Right cardiac atrium (tissue), 5 donors: ENCODE measurements around the gene MED9. TPM values are rescaled to one million over a fixed set of nuclear protein-coding genes. Genes with fewer than 3 reads are reported as not detected.
A peak's percentile ranks its signal among the peaks of the same experiment; 100 is the strongest.
"Not testable (repeated sequence)": the region's sequence is repeated elsewhere in the genome, so short reads cannot be mapped to it uniquely, and the experiment has no call there.

Source experiments
- ATAC-seq, 2 donors: fragments of 200-7000 bp; cut with Tn5 transposase; one replicate each; pipeline versions ENCODE4 v1.8.0 to v1.9.1; 2020; ENCODE audit warnings: moderate library complexity in 2 of 2, mild to moderate bottlenecking in 1 of 2
- DNase-seq, 3 donors: peaks; one replicate each; pipeline ENCODE4 v3.0.0-alpha.2; 2020
- H3K27ac ChIP-seq: one replicate; pipeline ENCODE4 v1.5.1; 2013; ENCODE audit warnings: mild to moderate bottlenecking, low read length, control low read depth, moderate library complexity
- H3K27me3 ChIP-seq: one replicate; pipeline ENCODE4 v1.6.1; 2013; ENCODE audit not compliant: control insufficient read depth, insufficient read depth
- H3K4me1 ChIP-seq: one replicate; pipeline ENCODE4 v1.6.1; 2013; ENCODE audit warnings: low read length; ENCODE audit not compliant: control insufficient read depth, insufficient read depth
- H3K4me3 ChIP-seq: one replicate; pipeline ENCODE4 v1.5.1; 2013; ENCODE audit warnings: low read length, control low read depth
- H3K9me3 ChIP-seq: one replicate; pipeline ENCODE4 v1.6.1; 2013; ENCODE audit warnings: low read length; ENCODE audit not compliant: control insufficient read depth
- WGBS: extraction: QIAGEN DNeasy Blood & Tissue Kit; methylation state at CpG from one replicate; pipeline ENCODE4 v1.1.7; 2013; 5-methylcytosine and 5-hydroxymethylcytosine counted together
- intact Hi-C, 4 donors: fragments of 100-400 bp; cut with DNase I; formaldehyde crosslinking; loops; one replicate each; pipeline versions ENCODE4 v1.11.0 to v1.14.0; 2022 to 2023
- long read RNA-seq, 4 donors: library from polyadenylated mRNA; unstranded; transcript quantifications; one replicate each; pipeline ENCODE4 v2.0.0, GENCODE V29; 2020 to 2021
- polyA plus RNA-seq: library from polyadenylated mRNA; stranded (reverse); fragments of 200-250 nt; gene quantifications from one replicate; pipeline ENCODE4 v1.2.3, GENCODE V29; 2013
- total RNA-seq, 4 donors: library from RNA; stranded (reverse); fragmentation: NEBNext Ultra II Directional; extraction: Animal tissue kit (Norgen Biotek cat#: 25700); gene quantifications; one replicate each; pipeline ENCODE4 v1.2.1, GENCODE V29; 2021
- donor health status: healthy with polysubstance abuse.
- donor health status: DM: no; HTN: yes; CAD: no.
- donor health status: DM: no; HTN: no; CAD: no.
- donor health status: DM: no; HTN: yes; CAD: no; lungs with severe emphysema.
- donor health status: DM: yes; HTN: yes; CAD: no.

Gene MED9, protein sequence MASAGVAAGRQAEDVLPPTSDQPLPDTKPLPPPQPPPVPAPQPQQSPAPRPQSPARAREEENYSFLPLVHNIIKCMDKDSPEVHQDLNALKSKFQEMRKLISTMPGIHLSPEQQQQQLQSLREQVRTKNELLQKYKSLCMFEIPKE
- total RNA-seq (10 to 100 TPM; 30.7 to 35.6 (median 32.6) TPM), polyA plus RNA-seq (38.5 TPM)
- long read RNA-seq, donor 1, transcript MED9-201 (2 exons, 2,228 nt) = major isoform, 78 of 91 reads
- long read RNA-seq, donor 1, partial matches to known transcripts = 11 of 91 reads
- long read RNA-seq, donor 1, other reads (novel, unspliced or antisense) = 1 of 91 reads
- long read RNA-seq, donor 2, transcript MED9-201 (2 exons, 2,228 nt) = major isoform, 58 of 66 reads
- long read RNA-seq, donor 2, partial matches to known transcripts = 6 of 66 reads
- long read RNA-seq, donor 2, other reads (novel, unspliced or antisense) = 2 of 66 reads
- long read RNA-seq, donor 3, transcript MED9-201 (2 exons, 2,228 nt) = major isoform, 132 of 205 reads
- long read RNA-seq, donor 3, partial matches to known transcripts = 67 of 205 reads
- long read RNA-seq, donor 3, other reads (novel, unspliced or antisense) = 1 of 205 reads
- long read RNA-seq, donor 4, transcript MED9-201 (2 exons, 2,228 nt) = major isoform, 64 of 73 reads
- long read RNA-seq, donor 4, partial matches to known transcripts = 9 of 73 reads
- long read RNA-seq, donor 4, other reads (novel, unspliced or antisense) = 0 of 73 reads

DNA sequence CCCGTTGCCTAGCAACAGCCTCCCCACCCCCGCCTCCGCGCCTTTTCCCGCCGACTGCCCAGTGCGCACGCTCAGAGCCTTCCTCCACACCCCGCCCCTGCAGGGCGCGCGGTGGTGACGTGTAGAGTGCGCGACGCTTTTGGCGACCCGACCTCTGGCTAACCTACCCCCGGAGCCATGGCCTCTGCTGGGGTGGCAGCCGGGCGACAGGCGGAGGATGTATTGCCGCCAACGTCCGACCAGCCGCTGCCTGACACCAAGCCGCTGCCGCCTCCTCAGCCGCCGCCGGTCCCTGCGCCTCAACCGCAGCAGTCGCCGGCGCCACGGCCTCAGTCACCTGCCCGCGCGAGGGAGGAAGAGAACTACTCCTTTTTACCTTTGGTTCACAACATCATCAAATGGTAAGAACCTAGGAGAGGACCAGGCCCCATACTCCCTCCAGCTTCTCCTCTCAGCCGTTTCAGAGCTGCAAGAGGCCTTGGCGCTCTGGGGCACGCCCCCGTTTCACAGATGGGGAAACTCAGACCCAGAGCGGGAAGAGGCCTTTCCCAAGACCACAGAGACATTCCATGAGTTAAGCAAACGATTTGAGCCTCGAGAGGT lies at the start of gene MED9:
Gene MED9 (plus strand): TSS at position 136 of the 603 bp plus-strand sequence. CDS start 42 bp downstream, at position 178.
- WGBS = under 1% methylated on average over 47 of the region's 47 CpGs
- DNase-seq = peak; percentile 94 to 98 (median 98)
- peaks cover 7% of the 10 kb centered on the region for H3K4me1 ChIP-seq
- intact Hi-C loops = no loop called here
- peak within 1 kb of the TSS; percentile 93 for H3K4me3 ChIP-seq
- peak within 1 kb of the TSS; percentile 97 for H3K27ac ChIP-seq
- no peaks in the 10 kb centered on the region for H3K9me3 ChIP-seq
- ATAC-seq = peak; percentile 97 to 98
- H3K27me3 ChIP-seq = no peaks in the 10 kb centered on the region

DNA sequence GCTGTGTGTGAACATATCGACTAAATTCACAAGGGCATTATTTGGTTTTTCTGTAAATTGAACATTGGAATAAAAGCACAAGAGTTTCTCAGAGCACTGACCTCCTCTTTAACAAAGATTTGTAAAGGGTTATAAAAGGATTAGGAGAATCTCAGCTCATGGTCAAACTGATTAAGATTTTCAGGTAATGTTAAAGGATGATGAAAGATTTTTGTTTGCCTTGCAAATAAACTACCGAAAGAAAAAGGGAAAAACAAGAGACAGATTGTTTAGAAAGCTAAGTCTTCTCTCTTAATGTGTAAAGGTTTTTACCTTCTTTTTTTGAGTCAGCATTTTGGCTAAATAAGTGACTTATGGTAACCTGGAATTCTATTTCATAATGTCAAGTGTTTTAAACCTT lies 47.6 kb upstream of the MED9 start:
- Histone ChIP-seq H3K4me3 (no peak overlapping the region), H3K4me1 (no peaks in the 10 kb centered on the region), H3K9me3 (no peaks in the 10 kb centered on the region), H3K27ac (no peak overlapping the region), H3K27me3 (no peaks in the 10 kb centered on the region)
- intact Hi-C loops = loop anchor here in 1 of 4 donors (10.0 kb wide), 1 partner anchor 66 kb away; the partner anchor contains the start of gene RASD1
- WGBS = 85% methylated on average over 2 of the region's 2 CpGs
- no peak for ATAC-seq
- no peak for DNase-seq

DNA sequence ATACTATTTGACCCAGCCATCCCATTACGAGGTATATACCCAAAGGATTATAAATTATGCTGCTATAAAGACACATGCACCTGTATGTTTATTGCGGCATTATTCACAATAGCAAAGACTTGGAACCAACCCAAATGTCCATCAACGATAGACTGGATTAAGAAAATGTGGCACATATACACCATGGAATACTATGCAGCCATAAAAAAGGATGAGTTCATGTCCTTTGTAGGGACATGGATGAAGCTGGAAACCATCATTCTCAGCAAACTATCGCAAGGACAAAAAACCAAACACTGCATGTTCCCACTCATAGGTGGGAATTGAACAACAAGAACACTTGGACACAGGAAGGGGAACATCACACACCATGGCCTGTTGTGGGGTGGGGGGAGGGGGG lies 45.9 kb upstream of the MED9 start:
- H3K4me1 ChIP-seq, H3K4me3 ChIP-seq, H3K27me3 ChIP-seq, ATAC-seq, H3K9me3 ChIP-seq, H3K27ac ChIP-seq, intact Hi-C loops, DNase-seq: not testable (repeated sequence)
- 94% methylated on average over 4 of the region's 4 CpGs for WGBS

DNA sequence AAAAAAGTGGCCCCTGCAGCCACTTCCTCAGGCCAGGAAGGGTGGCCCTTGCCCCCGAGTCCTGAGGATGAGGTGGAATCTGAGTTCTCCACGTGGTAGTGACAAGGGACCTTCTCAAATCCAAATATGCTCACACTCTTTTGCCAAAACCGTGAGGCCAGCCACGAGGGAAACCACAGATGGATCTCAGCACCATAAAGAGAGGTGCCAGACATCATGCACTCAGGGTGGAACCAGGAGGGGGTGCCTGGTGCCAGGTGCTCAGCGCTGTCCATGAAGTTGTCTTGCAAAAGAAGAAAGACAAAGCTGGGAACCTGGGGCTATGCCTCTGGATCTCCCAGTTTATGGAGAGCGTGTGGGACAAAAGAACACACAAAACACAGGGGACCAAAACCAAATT lies 45.2 kb upstream of the MED9 start:
- H3K27ac ChIP-seq = no peak overlapping the region
- intact Hi-C loops = no loop called here
- ATAC-seq = no peak
- 62% methylated on average over 6 of the region's 6 CpGs for WGBS
- H3K9me3 ChIP-seq = no peaks in the 10 kb centered on the region
- H3K4me1 ChIP-seq = no peaks in the 10 kb centered on the region
- no peak for DNase-seq
- no peaks in the 10 kb centered on the region for H3K27me3 ChIP-seq
- H3K4me3 ChIP-seq = no peak overlapping the region

DNA sequence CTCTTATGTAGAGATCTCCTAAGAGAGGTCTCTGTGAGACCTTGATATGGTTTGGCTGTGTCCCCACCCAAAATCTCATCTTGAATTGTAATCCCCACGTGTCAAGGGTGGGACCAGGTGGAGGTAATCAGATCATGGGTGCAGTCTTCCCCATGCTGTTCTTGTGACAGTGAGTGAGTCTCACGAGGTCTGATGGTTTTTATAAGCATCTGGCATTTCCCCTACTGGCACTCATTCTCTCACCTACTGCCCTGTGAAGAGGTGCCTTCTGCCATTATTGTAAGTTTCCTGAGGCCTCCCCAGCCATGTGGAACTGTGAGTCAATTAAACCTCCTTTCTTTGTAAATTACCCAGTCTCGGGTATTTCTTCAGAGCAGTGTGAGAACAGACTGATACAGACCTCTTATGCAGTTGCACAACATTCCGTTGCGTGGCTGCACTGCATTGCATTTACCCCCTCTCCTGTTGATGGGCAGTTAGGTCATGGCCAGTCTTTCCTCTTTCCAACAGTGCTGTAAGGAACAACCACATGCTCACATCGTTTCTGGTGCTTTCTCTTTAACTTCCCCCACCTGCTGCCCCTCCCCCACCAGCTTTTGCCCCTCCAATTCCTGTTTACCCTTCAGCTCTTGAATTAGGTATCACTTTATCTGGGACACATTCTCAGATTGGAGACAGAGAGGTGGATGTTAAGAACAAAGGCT lies 43.6 kb upstream of the MED9 start:
- Histone ChIP-seq H3K4me3 (no peak overlapping the region), H3K9me3 (no peaks in the 10 kb centered on the region), H3K27me3 (no peaks in the 10 kb centered on the region), H3K27ac (no peak overlapping the region), H3K4me1 (no peaks in the 10 kb centered on the region)
- ATAC-seq (no peak), DNase-seq (no peak)
- intact Hi-C loops = no loop called here
- 55% methylated on average over 6 of the region's 6 CpGs for WGBS

DNA sequence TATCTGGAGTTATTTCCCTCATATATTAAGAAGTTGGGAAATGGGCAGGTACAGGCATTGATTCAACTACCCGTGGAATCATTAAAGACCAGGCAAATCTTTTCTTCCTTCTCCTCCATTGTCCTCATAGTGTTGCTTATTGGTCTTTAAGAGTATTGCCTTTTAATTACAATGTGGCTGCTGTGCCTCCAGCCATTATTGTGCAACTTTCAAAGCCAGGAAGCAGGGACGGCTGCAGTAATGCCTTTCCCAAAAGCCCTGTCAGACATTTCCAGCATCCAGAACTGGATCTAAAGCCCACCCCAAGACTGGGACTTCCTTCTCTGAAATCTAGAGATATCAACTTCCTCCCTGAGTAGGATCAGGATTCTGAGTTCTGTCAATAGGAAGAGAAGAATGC lies 42.3 kb upstream of the MED9 start:
- intact Hi-C loops = loop anchor here in 1 of 4 donors (2.0 kb wide), 1 partner anchor 78 kb away; no protein-coding TSS in a partner anchor
- no peaks in the 10 kb centered on the region for H3K4me1 ChIP-seq
- H3K4me3 ChIP-seq = no peak overlapping the region
- no peak for ATAC-seq
- H3K27ac ChIP-seq = no peak overlapping the region
- WGBS = 47% methylated on average over 2 of the region's 2 CpGs
- H3K27me3 ChIP-seq = no peaks in the 10 kb centered on the region
- no peak for DNase-seq
- no peaks in the 10 kb centered on the region for H3K9me3 ChIP-seq

DNA sequence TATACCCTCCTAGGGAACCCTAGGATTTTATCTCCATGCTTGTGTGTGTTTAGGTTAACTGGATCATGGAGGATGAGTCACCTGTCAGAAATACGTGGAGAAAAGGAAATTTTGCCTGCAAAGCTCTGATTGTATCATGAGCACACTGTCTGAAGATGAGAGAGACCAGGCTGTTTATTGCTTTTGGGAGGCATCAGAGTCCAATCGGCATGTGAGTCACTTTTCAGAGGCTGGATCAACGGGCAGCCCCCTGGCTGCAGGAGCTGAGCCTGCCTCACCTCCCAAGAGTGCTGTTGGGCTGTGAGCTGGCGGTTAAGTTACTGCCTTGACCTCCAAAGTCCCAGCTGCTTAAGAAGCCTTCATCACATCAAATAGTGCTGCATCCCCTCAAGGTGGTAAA lies 41.5 kb upstream of the MED9 start:
- Histone ChIP-seq H3K4me1 (no peaks in the 10 kb centered on the region), H3K9me3 (no peaks in the 10 kb centered on the region), H3K27me3 (no peaks in the 10 kb centered on the region), H3K4me3 (no peak overlapping the region), H3K27ac (no peak overlapping the region)
- ATAC-seq = no peak
- DNase-seq = no peak
- 39% methylated on average over 4 of the region's 4 CpGs for WGBS
- intact Hi-C loops = loop anchor here in 1 of 4 donors (2.0 kb wide), 1 partner anchor 79 kb away; no protein-coding TSS in a partner anchor

DNA sequence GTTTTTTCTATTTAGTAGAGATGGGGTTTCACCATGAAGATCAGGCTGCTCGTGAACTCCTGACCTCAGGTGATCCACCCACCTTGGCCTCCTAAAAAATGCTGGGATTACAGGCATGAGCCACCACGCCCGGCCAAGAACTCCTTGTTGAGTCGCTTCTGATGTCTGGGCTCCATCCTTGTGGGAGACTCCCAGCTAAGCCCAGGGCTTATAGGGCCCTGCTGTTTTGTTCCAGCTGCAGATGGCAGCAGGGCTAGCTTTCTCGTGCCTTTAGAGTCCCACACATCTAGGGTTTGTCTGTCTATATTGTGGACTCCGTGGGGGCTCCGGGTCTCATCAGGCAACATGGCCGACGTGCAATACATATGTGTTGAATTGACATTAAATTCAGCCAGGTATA lies 39.3 kb upstream of the MED9 start:
- Histone ChIP-seq H3K27ac (no peak overlapping the region), H3K27me3 (no peaks in the 10 kb centered on the region), H3K9me3 (no peaks in the 10 kb centered on the region), H3K4me3 (no peak overlapping the region), H3K4me1 (no peaks in the 10 kb centered on the region)
- no peak for DNase-seq
- 91% methylated on average over 9 of the region's 9 CpGs for WGBS
- intact Hi-C loops = no loop called here
- ATAC-seq = no peak

DNA sequence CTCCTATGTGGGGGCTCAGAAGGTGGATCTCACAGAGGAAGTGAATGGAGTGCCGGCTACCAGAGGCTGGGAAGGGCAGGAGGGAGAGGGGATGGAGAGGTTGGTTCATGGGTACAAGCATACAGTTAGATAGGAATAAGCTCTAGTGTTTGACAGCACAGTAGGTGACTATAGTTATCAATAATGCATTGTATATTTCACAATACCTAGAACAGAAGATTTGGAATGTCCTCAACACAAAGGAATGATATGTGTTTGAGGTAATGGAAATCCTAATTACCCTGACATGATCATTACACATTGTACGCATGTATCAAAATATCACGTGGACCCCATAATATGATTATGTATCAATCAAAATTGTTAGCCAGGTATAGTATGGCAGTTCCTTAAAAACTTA lies 38.9 kb upstream of the MED9 start:
- H3K4me1 ChIP-seq = no peaks in the 10 kb centered on the region
- no peak overlapping the region for H3K4me3 ChIP-seq
- ATAC-seq (no peak), DNase-seq (no peak)
- intact Hi-C loops = no loop called here
- no peak overlapping the region for H3K27ac ChIP-seq
- no peaks in the 10 kb centered on the region for H3K9me3 ChIP-seq
- 87% methylated on average over 3 of the region's 3 CpGs for WGBS
- H3K27me3 ChIP-seq = no peaks in the 10 kb centered on the region

DNA sequence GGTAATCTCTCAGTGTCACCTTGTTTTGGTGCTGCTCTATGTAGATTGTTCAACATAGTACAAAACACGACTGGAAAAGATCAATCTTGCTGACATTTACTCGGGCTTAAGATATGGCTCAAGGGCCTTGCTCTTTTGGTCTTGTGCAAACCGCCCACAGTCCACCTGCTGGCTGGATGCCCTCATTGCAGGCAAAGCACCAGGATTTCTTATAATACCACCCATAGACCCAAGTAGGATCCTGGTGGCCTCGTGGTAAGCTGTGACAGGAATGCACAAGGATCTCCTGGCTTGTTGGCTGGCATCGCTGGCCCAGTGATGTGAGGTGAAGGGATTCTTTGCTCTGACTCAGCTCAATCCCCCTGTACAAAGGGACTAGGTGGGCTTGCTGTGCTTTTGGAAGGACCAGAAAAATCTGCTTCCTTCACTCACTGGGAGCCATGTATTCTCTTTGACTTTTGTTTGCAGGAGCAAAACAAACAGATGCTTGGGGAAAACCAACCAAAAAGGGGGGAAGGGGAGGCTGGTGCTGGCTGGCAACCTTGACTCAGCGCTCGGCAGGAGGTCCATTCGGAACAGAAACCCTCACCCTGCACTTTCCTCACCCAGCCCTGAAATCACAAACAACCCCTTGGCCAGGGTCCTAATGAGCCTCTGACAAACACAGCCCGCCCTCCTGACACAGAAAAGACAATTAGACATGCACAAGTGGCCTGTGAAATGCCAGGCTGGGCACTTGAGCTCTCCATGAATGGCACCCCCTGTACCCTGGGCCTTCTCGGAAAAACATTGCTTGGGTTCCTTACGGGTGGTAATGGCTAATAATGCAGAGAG lies 36.6 kb upstream of the MED9 start:
- intact Hi-C loops = no loop called here
- no peaks in the 10 kb centered on the region for H3K4me1 ChIP-seq
- peak; percentile 47 to 84 (median 72) for DNase-seq
- no peaks in the 10 kb centered on the region for H3K27me3 ChIP-seq
- no peak overlapping the region for H3K27ac ChIP-seq
- peak; percentile 41 to 51 for ATAC-seq
- no peak overlapping the region for H3K4me3 ChIP-seq
- WGBS = 64% methylated on average over 11 of the region's 11 CpGs
- no peaks in the 10 kb centered on the region for H3K9me3 ChIP-seq
